ENCODE measurements around the gene PRKN.

GRCh38 chr6:161373905-161374451, 1353.6 kb downstream of the PRKN start:
- TF ChIP-seq GATA3 (IDR thresholded peaks at IDR 0.05; ENCODE audit: low read depth, low read length), result no peak
- TF ChIP-seq GATA2 (IDR thresholded peaks at IDR 0.05; ENCODE audit: low read depth, low read length), result no peak
